Memory B cell (primary cell): ENCODE data around the gene ZNF48.

ENCODE experiments used
- ATAC-seq: fragments of 150-1000 bp; cut with Tn5 transposase; 2 replicates; pipeline ENCODE4 v1.10.0; 2021; ENCODE audit warnings: low read depth, mild to moderate bottlenecking, moderate library complexity
- DNase-seq, 2 donors: peaks; one replicate each; pipeline ENCODE4 v3.0.0; 2022; ENCODE audit warnings: low spot score in 2 of 2
- H3K27ac Mint-ChIP-seq: one replicate; pipeline ENCODE4 v1.8.0; 2022; ENCODE audit warnings: mild to moderate bottlenecking, moderate library complexity, mixed read lengths
- H3K27me3 Mint-ChIP-seq: one replicate; pipeline ENCODE4 v1.8.0; 2022; ENCODE audit warnings: mixed read lengths
- H3K36me3 Mint-ChIP-seq: one replicate; pipeline ENCODE4 v1.8.0; 2022; ENCODE audit warnings: mild to moderate bottlenecking, mixed read lengths
- H3K4me1 Mint-ChIP-seq: one replicate; pipeline ENCODE4 v1.8.0; 2022; ENCODE audit warnings: mixed read lengths
- H3K4me3 Mint-ChIP-seq: one replicate; pipeline ENCODE4 v1.8.0; 2022; ENCODE audit warnings: mild to moderate bottlenecking, moderate library complexity, mixed read lengths
- H3K9me3 Mint-ChIP-seq: one replicate; pipeline ENCODE4 v1.8.0; 2022; ENCODE audit warnings: mixed read lengths

Gene ZNF48

GRCh38 chr16:30355144-30355953 is 39.9 kb upstream of the ZNF48 start, which contains the start of gene CD2BP2:
Gene CD2BP2 (minus strand): TSS chr16:30355308. CDS start chr16:30354681, 627 bp downstream.
- DNase-seq, result peak; percentile 71
- ATAC-seq, result peak; percentile 92
- Mint-ChIP-seq H3K9me3 (no peaks in the 10 kb centered on the region), H3K36me3 (peaks cover 20% of the 10 kb centered on the region), H3K4me3 (peak within 1 kb of the TSS; percentile 94), H3K27me3 (no peaks in the 10 kb centered on the region), H3K27ac (peak within 1 kb of the TSS; percentile 95), H3K4me1 (peaks cover 28% of the 10 kb centered on the region)

DNA sequence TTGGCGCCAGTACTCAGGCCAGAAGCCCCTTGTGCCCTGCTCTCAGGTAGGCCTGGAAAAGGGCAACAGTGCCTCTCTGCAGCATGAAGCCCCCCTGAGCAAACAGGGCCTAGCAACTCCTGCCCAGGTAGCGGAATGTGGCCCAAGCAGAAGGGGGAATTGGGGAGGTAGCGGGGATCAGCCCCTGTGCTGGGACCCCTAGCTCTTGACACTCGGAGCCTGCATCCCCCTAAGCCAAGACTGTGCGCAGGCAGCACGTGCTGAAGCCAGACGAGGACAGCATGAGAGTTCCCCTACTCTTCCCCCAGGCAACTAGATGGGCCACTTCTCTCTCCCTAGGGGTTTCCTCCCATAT is 39.3 kb upstream of the ZNF48 start:
- DNase-seq (no peak), ATAC-seq (no peak)
- H3K27me3 Mint-ChIP-seq, result no peaks in the 10 kb centered on the region
- peaks cover 18% of the 10 kb centered on the region for H3K36me3 Mint-ChIP-seq
- H3K4me3 Mint-ChIP-seq, result peak overlapping the region; percentile 94
- no peaks in the 10 kb centered on the region for H3K9me3 Mint-ChIP-seq
- H3K4me1 Mint-ChIP-seq, result peaks cover 22% of the 10 kb centered on the region
- H3K27ac Mint-ChIP-seq, result peak overlapping the region; percentile 95

GRCh38 chr16:30356401-30357084 is 38.7 kb upstream of the ZNF48 start:
- Mint-ChIP-seq H3K36me3 (peaks cover 17% of the 10 kb centered on the region), H3K4me3 (peak overlapping the region; percentile 94), H3K4me1 (peaks cover 17% of the 10 kb centered on the region), H3K27me3 (no peaks in the 10 kb centered on the region), H3K9me3 (no peaks in the 10 kb centered on the region), H3K27ac (peak overlapping the region; percentile 95)
- DNase-seq, result no peak
- ATAC-seq, result no peak

DNA sequence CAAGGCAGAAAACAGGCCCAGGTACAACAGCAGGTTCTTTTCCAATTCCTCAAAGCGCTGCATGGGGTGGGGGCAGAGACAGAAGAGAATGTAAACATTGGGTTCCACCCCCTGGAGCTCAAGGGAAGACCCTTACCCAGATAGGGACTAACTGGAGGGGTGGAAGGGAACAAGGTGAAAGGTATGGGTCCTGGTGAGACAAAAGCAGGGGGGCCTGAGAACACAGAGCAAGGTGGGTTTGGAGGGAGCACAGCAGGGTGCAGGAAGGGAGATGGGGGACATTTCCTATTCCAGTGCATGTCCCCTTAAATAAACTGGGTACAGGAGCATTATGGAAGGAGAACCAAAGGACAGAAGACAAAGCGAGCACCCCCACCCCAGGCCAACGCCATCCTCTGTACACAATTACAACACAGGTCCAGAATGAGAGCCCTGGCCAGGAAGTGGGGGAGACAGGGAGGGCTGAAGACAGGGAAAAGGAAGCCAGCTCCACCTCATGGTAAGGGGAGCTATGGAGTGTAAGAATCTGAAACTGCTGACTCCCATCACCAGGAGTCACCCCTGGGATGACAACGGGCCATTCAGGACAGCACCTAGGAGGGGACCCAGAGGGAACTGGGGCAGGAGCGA is 38.0 kb upstream of the ZNF48 start:
- Mint-ChIP-seq H3K9me3 (no peaks in the 10 kb centered on the region), H3K4me1 (peaks cover 15% of the 10 kb centered on the region), H3K36me3 (peaks cover 14% of the 10 kb centered on the region), H3K4me3 (no peak overlapping the region), H3K27ac (no peak overlapping the region), H3K27me3 (no peaks in the 10 kb centered on the region)
- ATAC-seq, result no peak
- DNase-seq, result no peak

DNA sequence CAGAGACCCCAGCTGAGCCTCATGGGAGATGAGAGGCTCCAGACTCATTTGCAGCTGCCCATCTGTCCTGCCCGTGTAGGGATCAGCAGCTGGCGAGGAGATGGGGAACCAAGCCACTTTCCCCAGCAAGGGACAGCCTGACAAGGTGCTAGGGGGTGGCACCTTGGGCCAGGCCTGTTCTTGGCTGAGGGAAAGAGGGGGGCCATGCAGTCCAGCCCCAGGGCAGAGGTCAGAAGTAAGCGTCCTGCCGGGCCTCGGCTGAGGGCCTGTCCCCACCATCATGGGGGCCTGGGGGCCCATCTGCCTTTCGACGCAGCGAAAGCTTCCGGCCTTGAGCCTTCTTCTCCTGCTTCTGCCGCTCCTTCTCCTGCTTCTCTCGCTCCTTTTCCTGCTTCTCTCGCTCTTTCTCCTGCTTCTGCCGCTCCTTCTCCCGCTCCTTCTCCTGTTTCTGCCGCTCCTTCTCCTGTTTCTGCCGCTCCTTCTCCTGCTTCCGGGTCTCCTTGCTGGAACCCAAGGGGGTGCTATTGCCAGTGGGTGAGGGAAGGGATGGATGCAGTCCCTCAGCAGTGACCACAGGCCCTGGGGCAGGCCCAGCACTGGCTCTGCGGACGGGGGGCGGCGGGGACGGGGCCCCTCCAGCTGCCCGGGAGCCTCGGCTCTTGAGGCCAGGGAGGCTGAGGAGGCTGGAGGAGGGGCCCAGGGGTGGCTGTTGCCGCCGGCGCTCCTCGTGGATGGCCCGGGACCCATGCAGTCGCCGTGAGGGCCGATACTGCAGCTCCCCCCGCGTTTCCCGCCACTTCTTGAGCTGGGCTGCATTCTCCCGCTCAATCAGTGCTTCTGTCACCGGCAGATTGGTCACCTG is 37.3 kb upstream of the ZNF48 start:
- H3K27ac Mint-ChIP-seq, result no peak overlapping the region
- no peak for ATAC-seq

GRCh38 chr16:30358577-30358936 is 36.7 kb upstream of the ZNF48 start:
- H3K4me3 Mint-ChIP-seq, result no peak overlapping the region
- no peaks in the 10 kb centered on the region for H3K27me3 Mint-ChIP-seq
- DNase-seq, result peak in 1 of 2 donors; percentile 9
- H3K27ac Mint-ChIP-seq, result no peak overlapping the region
- H3K4me1 Mint-ChIP-seq, result peaks cover 19% of the 10 kb centered on the region
- no peaks in the 10 kb centered on the region for H3K9me3 Mint-ChIP-seq
- no peak for ATAC-seq
- peaks cover 19% of the 10 kb centered on the region for H3K36me3 Mint-ChIP-seq

More for the DNA sequence above, 37.3 kb upstream of the ZNF48 start:
- Mint-ChIP-seq H3K36me3 (peaks cover 18% of the 10 kb centered on the region), H3K9me3 (no peaks in the 10 kb centered on the region), H3K4me3 (no peak overlapping the region), H3K4me1 (peaks cover 15% of the 10 kb centered on the region), H3K27me3 (no peaks in the 10 kb centered on the region)
- DNase-seq, result no peak

GRCh38 chr16:30358990-30359870 is 36.0 kb upstream of the ZNF48 start:
- no peaks in the 10 kb centered on the region for H3K27me3 Mint-ChIP-seq
- DNase-seq (peak in 1 of 2 donors; percentile 10), ATAC-seq (no peak)
- no peak overlapping the region for H3K4me3 Mint-ChIP-seq
- H3K27ac Mint-ChIP-seq, result no peak overlapping the region
- H3K9me3 Mint-ChIP-seq, result no peaks in the 10 kb centered on the region
- peaks cover 17% of the 10 kb centered on the region for H3K4me1 Mint-ChIP-seq
- H3K36me3 Mint-ChIP-seq, result peaks cover 19% of the 10 kb centered on the region

- no peaks in the 10 kb centered on the region for H3K27me3 Mint-ChIP-seq
- DNase-seq, result no peak
- peaks cover 22% of the 10 kb centered on the region for H3K36me3 Mint-ChIP-seq
- ATAC-seq, result no peak
- H3K4me3 Mint-ChIP-seq, result no peak overlapping the region
- H3K27ac Mint-ChIP-seq, result no peak overlapping the region
- H3K9me3 Mint-ChIP-seq, result no peaks in the 10 kb centered on the region
- peaks cover 13% of the 10 kb centered on the region for H3K4me1 Mint-ChIP-seq
Observed at GRCh38 chr16:30359871-30360170, 35.4 kb upstream of the ZNF48 start.

- no peaks in the 10 kb centered on the region for H3K9me3 Mint-ChIP-seq
- ATAC-seq, result no peak
- peaks cover 25% of the 10 kb centered on the region for H3K36me3 Mint-ChIP-seq
- H3K27me3 Mint-ChIP-seq, result no peaks in the 10 kb centered on the region
- no peak overlapping the region for H3K27ac Mint-ChIP-seq
- no peak for DNase-seq
- peaks cover 6% of the 10 kb centered on the region for H3K4me1 Mint-ChIP-seq
- H3K4me3 Mint-ChIP-seq, result no peak overlapping the region
Observed at GRCh38 chr16:30361180-30361579, 34.0 kb upstream of the ZNF48 start.

- Mint-ChIP-seq H3K27me3 (no peaks in the 10 kb centered on the region), H3K9me3 (no peaks in the 10 kb centered on the region), H3K4me3 (no peak overlapping the region), H3K36me3 (peaks cover 22% of the 10 kb centered on the region), H3K27ac (no peak overlapping the region), H3K4me1 (peaks cover 29% of the 10 kb centered on the region)
- DNase-seq (no peak), ATAC-seq (no peak)
Observed at GRCh38 chr16:30365200-30365599, 30.0 kb upstream of the ZNF48 start.

DNA sequence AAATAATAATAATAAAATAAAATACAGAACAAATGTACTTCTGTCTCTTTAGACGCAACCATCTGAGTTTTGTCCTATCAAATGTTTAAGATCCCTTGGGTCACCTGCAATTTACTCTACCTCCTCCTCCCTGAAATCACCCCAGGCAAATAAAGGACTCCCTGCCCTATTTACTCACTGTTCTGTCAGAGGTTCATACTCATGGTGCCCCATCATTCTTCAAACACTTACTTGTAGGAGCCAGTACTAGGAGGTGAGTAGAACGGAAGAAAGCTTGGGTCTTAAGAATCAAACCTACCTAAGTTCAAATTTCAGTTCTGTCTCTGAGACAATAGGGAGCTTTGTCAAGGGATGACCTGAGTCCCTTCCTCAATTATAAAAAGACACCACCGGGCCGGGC is 28.7 kb upstream of the ZNF48 start:
- H3K4me1 Mint-ChIP-seq, result peaks cover 33% of the 10 kb centered on the region
- ATAC-seq (no peak), DNase-seq (no peak)
- no peak overlapping the region for H3K27ac Mint-ChIP-seq
- no peaks in the 10 kb centered on the region for H3K27me3 Mint-ChIP-seq
- no peaks in the 10 kb centered on the region for H3K9me3 Mint-ChIP-seq
- peaks cover 18% of the 10 kb centered on the region for H3K36me3 Mint-ChIP-seq
- no peak overlapping the region for H3K4me3 Mint-ChIP-seq

DNA sequence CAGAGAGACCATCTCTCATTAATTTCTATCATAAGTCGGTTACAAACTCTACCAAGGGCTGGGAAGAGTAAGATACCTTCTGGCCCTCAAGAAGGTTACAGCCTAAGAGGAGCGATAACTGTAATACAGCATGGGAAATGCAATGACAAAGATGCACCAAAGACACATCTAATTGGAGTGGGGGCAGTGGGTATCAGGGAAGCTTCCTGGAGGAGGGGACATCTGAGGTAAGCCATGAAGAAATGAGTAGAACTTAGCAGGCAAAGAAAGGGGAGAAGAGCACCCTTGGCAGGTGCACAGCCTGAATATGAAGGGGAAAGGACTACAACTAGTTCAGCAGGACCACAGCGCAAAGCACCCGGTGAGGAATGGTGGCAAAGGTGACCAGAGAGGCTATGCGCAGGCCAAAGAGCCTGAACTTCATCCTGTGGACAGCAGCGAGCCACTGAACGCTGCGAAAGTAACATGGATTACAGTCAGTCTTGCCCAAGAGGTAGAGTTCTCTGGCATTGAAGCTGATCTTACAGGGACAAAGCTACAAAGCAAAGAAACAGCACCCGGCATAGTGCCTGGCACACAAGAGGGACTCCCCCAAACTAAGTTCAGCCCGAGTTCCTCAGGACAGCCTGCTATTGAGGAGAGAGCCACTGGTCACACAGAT is 27.7 kb upstream of the ZNF48 start:
- no peak for ATAC-seq
- Mint-ChIP-seq H3K36me3 (peaks cover 14% of the 10 kb centered on the region), H3K27me3 (no peaks in the 10 kb centered on the region), H3K27ac (peak overlapping the region; percentile 58), H3K4me3 (peak overlapping the region; percentile 82), H3K9me3 (no peaks in the 10 kb centered on the region), H3K4me1 (peaks cover 39% of the 10 kb centered on the region)
- DNase-seq, result no peak
